Erythroblast (primary cell): ENCODE data around the gene DIAPH2.

Experiments used
- GATA1 ChIP-seq: IDR thresholded peaks from 2 replicates; pipeline ENCODE4 v1.6.1; 2011; ENCODE audit warnings: low read depth, mild to moderate bottlenecking, control low read depth, low read length, moderate library complexity
- POLR2A ChIP-seq: IDR thresholded peaks from 2 replicates; pipeline ENCODE4 v1.6.1; 2011; ENCODE audit warnings: mild to moderate bottlenecking, low read length

- TF ChIP-seq POLR2A (no peak), GATA1 (no peak)
These were observed 645.5 kb downstream of the DIAPH2 start for GRCh38 chrX:97330151-97330550.
